PC-3 (cell line): Measurements from ENCODE around the gene SCUBE1.

Source experiments
- EZH2 ChIP-seq: fragments of 300-600 bp; sonication (generic); IDR thresholded peaks from one replicate; pipeline ENCODE4 v1.6.1; 2017; ENCODE audit warnings: antibody characterized with exemption, mild to moderate bottlenecking, low read length; ENCODE audit not compliant: unreplicated experiment
- TF ChIP-seq, protein P1 (sequence below): fragments of 300-600 bp; sonication (generic); conservative IDR thresholded peaks from 2 replicates; pipeline ENCODE4 v1.5.1; 2017; ENCODE audit warnings: antibody characterized with exemption, low read depth, mild to moderate bottlenecking, low read length

DNA sequence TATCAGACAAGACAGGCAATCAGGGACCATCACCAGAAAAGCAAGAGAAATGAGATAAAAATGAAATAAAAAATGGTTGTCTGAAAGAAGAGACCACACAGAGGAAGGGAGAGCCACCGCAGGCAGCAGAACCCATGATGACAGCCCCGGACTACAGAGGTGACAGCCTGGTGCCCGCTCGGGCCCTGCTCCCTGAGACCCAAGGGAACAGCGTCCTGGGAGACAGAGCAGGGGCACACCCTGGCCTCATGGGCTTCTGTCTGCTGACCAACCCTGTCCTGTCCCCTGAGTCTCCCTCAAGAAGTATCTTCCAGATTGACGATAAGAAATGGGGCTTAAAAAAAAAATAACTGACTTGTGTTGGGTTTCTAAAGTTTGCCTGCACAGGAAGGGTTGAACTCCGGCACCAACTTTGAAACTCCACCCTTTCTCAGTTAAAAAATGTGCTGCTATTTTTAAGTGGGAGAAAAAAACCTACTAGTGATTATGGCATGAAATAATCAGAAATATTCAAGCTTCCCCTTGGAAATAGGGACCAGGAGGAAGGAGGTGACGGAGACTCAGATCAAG, 86.1 kb downstream of the SCUBE1 start:
- TF ChIP-seq, protein P1, sequence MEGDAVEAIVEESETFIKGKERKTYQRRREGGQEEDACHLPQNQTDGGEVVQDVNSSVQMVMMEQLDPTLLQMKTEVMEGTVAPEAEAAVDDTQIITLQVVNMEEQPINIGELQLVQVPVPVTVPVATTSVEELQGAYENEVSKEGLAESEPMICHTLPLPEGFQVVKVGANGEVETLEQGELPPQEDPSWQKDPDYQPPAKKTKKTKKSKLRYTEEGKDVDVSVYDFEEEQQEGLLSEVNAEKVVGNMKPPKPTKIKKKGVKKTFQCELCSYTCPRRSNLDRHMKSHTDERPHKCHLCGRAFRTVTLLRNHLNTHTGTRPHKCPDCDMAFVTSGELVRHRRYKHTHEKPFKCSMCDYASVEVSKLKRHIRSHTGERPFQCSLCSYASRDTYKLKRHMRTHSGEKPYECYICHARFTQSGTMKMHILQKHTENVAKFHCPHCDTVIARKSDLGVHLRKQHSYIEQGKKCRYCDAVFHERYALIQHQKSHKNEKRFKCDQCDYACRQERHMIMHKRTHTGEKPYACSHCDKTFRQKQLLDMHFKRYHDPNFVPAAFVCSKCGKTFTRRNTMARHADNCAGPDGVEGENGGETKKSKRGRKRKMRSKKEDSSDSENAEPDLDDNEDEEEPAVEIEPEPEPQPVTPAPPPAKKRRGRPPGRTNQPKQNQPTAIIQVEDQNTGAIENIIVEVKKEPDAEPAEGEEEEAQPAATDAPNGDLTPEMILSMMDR = no peak
- TF ChIP-seq EZH2 = no peak
